GM12801 (cell line): ENCODE data around the gene SS18L1.

ENCODE experiments used
- TF ChIP-seq, protein P1 (sequence below): IDR thresholded peaks from one replicate; pipeline ENCODE4 v1.5.1; 2011; ENCODE audit warnings: control low read depth; ENCODE audit not compliant: insufficient read length; ENCODE audit errors: extremely low read depth

The SS18L1 gene

DNA sequence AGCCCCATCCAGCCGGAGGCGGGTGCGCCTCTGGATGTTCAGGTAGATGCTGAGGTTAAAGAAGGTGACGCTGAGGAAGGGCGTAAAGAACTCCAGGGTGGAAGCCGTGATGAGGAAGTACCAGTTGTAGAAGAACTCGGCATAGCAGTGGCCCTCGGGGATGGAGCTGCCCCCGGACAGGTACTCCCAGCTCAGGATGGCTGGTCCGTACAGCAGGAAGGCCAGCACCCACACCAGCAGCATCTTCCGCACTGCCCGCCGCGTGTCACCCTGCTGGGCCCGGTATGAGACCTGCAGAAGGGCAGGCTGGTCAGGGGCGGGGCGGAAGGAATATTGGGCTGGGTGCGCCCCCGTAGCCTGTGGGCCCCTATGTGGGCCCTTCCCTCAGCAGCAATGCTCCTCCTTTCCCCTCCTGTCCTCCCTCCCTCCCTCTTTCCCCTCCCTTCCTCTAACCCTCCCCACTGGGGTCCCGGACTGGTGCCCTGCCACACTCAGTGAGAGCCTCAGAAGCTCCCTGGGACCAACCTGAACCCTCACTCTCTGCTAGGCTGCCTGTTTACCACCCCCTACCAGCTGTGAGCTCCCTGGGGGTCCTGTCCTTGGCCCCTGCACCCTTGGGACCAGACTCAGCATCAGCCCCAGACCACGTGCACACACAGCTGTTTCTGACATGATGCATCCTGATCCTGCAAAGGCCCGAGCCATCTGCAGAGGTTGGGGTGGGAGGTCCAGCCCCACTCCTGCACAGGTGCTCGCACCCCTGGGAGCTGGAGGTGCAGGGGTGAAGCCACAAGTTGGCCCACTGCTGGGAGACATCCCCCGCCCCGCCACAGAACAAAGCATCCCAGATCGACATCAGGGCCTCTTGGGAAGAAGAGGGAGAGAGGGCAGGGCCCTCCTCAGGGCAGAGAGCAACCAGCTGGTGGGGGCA, 73.3 kb downstream of the SS18L1 start:
- TF ChIP-seq, protein P1, sequence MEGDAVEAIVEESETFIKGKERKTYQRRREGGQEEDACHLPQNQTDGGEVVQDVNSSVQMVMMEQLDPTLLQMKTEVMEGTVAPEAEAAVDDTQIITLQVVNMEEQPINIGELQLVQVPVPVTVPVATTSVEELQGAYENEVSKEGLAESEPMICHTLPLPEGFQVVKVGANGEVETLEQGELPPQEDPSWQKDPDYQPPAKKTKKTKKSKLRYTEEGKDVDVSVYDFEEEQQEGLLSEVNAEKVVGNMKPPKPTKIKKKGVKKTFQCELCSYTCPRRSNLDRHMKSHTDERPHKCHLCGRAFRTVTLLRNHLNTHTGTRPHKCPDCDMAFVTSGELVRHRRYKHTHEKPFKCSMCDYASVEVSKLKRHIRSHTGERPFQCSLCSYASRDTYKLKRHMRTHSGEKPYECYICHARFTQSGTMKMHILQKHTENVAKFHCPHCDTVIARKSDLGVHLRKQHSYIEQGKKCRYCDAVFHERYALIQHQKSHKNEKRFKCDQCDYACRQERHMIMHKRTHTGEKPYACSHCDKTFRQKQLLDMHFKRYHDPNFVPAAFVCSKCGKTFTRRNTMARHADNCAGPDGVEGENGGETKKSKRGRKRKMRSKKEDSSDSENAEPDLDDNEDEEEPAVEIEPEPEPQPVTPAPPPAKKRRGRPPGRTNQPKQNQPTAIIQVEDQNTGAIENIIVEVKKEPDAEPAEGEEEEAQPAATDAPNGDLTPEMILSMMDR: no peak

DNA sequence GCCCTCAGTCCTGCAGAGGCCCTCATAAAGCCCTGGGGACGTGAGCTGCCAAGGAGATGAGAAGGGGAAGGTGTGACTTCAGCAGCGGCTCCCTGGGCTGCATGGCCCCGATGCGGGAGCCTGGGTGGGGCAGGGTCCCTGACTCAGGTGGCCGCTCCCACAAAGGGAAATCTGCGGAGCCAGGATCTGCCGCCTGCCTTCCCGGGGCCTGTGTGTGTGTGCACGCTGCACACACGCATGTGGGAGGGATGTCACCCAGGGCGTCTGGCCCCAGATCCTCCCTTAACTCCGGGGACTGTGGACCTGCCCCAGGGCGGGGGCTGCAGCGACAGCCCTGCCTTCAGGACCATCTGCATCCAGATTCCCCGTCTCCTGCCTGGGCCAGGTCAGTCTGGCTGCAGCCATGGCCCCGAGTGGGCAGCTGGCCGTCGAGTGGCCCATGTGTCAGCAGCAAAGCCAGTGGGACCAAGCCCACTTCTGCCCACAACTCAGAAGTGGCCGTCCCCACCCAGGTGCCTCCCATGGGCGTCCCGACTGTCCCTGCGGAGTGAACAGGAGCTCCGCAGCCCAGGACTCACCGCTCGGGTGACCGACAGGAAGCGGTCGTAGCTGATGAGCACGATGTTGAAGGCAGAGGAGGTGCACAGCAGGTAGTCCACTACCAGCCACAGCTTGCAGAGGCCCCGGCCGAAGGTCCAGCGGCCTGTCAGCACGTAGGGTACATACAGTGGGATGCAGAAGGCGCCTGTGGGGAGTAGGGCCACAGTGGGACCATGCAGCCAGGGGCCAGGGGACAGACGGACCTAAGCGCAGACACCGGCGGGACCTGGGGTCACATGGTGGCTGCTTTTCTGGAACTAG, 74.6 kb downstream of the SS18L1 start:
- TF ChIP-seq, protein P1: no peak

DNA sequence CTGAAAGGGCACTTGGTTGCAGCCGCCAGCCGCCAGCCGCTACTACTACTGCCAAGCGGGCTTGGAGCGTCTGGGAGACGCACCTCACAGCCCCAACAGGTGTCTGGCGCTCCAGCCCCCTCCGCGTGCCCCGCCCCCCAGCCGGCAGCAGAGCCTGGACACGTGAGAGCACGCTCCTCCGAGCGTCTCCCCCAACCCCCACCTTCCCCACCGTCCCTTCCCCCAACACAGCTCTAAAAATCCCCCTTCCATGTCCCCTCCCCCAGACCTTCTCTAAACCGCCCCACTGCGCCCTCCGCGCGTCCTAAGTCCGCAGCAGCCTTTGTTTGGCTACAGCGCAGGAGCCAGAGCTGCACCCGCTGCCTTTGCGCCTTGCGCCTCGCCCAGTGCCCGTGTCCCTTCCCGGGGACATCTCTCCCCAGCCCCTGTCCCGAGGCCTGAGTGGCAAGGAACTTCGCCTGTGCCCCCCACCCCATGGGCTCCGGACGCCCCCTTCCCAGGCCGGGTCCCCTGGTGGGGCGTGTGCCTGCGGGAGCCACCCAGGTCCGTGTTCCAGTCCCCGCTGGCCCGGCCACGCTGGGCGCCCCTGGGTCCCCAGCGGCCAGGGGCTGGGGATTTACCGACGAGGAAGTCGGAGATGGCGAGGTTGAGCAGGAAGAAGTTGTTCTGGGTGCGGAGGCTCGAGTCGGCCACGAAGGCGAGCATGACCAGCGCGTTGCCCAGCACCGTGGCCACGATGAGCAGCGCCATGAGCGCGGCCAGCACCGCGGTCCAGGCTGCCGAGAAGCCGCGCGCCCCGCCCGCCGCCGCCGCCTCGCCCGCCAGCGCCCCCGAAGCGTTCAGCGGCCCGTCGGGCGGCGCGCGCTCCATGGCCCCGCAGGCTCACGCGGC, 75.8 kb downstream of the SS18L1 start:
- TF ChIP-seq, protein P1: no peak

DNA sequence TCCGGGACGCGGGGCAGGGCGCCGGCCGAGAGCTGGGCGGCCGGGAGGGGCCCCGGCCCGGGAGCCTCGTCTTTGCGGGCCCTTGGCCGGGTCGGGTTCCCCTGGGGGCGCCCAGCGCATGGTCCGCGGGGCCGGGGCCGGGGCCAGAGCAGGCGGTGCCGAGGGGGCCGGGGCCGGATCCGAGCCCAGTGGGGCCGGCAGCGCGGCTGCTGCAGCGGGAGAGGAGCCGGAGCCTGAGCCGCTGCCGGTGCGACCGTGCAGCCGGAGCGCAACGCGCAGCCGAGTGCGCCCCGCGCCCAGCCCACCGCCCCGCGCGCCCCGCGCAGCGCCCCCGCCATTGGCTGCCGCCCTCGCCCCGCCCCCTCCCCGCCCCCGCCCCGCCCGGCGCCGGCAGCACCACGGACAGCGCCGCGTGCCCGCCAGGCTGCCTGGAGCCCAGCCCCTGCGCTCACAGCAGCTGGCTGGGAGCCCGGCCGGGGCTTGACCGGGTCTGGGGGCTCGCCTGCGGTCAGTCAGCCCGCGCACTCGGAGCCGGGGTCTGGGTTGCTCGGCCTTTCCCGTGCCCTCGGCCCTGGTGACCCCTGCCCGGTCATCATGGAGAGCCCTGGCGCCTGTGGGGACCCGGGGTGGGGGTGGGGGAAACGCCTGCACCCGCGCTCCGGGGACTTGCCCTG, 76.6 kb downstream of the SS18L1 start, which contains the start of gene HRH3:
Gene HRH3, minus strand, starts transcription at position 287 of the 674 bp plus-strand sequence. CDS start 308 bp downstream, outside the sequence.
- TF ChIP-seq, protein P1: no peak

DNA sequence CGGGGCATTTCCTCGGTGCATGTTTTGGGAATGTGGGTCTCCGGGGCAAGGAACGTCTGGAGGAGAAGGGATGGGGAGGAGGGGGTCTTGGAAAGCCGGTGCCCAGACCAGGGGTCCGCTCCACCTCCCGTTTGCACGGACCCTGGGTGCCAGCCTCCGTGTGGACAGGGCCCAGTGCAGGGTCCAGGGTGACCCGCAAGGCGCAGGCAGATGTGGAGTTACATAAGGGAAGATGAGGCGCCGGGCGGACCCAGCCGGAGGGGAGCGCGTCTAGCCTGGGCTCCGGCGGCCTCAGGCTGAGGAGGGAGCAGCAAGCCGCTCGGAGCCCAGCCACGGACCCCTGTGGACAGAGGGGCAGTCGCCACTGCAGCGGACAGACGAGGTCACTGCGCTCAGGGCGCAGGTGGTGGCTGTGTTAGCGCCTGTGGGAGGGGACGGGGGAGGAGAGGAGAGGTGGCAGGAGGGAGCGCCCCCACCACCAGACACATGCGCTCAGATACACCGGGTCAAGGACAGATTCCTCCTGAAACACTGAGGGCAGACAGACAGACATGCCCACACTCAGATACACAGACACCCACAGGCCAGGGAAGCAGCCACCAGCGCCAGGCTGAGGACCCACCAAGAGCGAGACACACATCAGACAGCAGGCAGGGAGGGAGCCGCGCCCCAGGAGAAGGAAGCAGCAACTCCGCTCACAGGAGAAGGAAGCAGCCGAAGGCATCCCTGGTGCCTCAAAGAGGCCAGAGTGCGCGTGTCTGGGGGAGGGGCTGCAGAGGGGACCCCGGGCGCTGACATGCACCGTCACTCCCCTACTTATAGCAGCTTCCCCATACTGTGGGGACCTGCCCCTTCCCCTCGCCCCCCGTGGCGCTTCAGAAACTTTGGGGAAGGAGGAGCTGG, 77.3 kb downstream of the SS18L1 start:
- TF ChIP-seq, protein P1: no peak

DNA sequence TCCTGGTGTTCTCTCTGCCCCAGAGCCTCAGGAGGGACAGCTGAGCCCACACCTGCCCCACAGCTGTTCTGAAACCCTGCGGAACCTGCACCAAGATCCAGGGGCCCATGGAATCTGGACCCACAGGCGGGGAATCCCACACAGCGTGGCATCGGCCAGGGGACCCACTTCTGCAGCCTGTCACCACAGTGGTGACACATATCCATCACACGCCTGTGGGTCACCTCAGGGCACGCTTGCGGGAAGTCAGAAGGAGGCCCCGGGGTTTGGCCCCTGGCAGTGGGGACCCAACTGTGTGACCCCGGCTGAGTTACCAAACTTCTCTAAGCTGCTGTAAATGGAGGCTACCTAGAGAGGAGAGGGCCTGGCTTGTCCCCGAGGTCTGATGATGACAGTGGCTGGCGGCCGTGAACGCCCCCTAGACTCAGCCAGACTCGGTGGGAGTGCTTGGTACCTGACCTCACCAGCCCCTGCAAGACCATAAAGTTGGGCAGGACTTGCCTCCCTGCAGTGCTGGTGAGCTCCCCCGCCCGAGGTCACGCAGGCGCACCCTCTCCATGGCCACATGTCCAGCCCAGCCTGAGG, 78.8 kb downstream of the SS18L1 start:
- TF ChIP-seq, protein P1: no peak
